Right atrium auricular region (tissue), 2 donors: Measurements from ENCODE around the gene ZNF536. TPM values are rescaled to one million over a fixed set of nuclear protein-coding genes. Genes with fewer than 3 reads are reported as not detected.
A peak's percentile ranks its signal among the peaks of the same experiment; 100 is the strongest.

Source experiments
- DNase-seq: peaks from one replicate; pipeline ENCODE4 v3.0.0-alpha.2; 2019; ENCODE audit warnings: low spot score
- H3K27ac ChIP-seq, 2 donors: fragments of 200-600 bp; sonication (generic); 1 replicate in 1 of 2; 2 replicates in 1 of 2; pipeline ENCODE4 v1.5.1; 2016 to 2019
- H3K27me3 ChIP-seq, 2 donors: fragments of 200-600 bp; sonication (generic); one replicate each; pipeline versions ENCODE4 v1.5.1 to v1.6.0; 2017 to 2019
- H3K36me3 ChIP-seq: fragments of 200-600 bp; sonication (generic); one replicate; pipeline ENCODE4 v1.5.1; 2016
- H3K4me1 ChIP-seq, 2 donors: fragments of 200-600 bp; sonication (generic); one replicate each; pipeline versions ENCODE4 v1.5.1 to v1.6.0; 2017 to 2019
- H3K4me3 ChIP-seq, 2 donors: fragments of 200-600 bp; sonication (generic); 1 replicate in 1 of 2; 2 replicates in 1 of 2; pipeline ENCODE4 v1.5.1; 2017 to 2019; ENCODE audit warnings: mild to moderate bottlenecking in 1 of 2, moderate library complexity in 1 of 2
- H3K9me3 ChIP-seq, 2 donors: fragments of 200-600 bp; sonication (generic); one replicate each; pipeline ENCODE4 v1.5.1; 2019
- CTCF ChIP-seq, 2 donors: fragments of 200-600 bp; sonication (generic); IDR thresholded peaks; one replicate each; pipeline ENCODE4 v1.5.1; 2019; ENCODE audit warnings: antibody characterized with exemption in 2 of 2
- total RNA-seq, 2 donors: library from RNA; depleted of rRNA; stranded (reverse); fragments of >200 nt; gene quantifications; one replicate each; pipeline ENCODE4 v1.1.0, GENCODE V29; 2016

Gene ZNF536
- total RNA-seq, 2 donors from 2014 or later, result 1.9 to 2.7 TPM

- Histone ChIP-seq H3K4me1 (peaks cover 0 to 15% of the 10 kb centered on the region in 2 donors), H3K27me3 (no peaks in the 10 kb centered on the region), H3K27ac (no peak overlapping the region), H3K4me3 (no peak overlapping the region), H3K36me3 (no peaks in the 10 kb centered on the region), H3K9me3 (no peaks in the 10 kb centered on the region)
- TF ChIP-seq CTCF (IDR thresholded peaks at IDR 0.05), result no peak
- DNase-seq, result peak; percentile 57
These were observed 15.3 kb downstream of the ZNF536 start for GRCh38 chr19:30387311-30388115.

GRCh38 chr19:30388327-30388726, 16.1 kb downstream of the ZNF536 start:
- H3K27ac ChIP-seq, result no peak overlapping the region
- peaks cover 0 to 15% of the 10 kb centered on the region in 2 donors for H3K4me1 ChIP-seq
- H3K4me3 ChIP-seq, result no peak overlapping the region
- no peaks in the 10 kb centered on the region for H3K36me3 ChIP-seq
- H3K9me3 ChIP-seq, result no peaks in the 10 kb centered on the region
- no peak for DNase-seq
- no peaks in the 10 kb centered on the region for H3K27me3 ChIP-seq
- TF ChIP-seq CTCF (IDR thresholded peaks at IDR 0.05), result no peak

- Histone ChIP-seq H3K4me1 (peaks cover 0 to 15% of the 10 kb centered on the region in 2 donors), H3K4me3 (no peak overlapping the region), H3K27ac (no peak overlapping the region), H3K9me3 (no peaks in the 10 kb centered on the region), H3K27me3 (no peaks in the 10 kb centered on the region), H3K36me3 (no peaks in the 10 kb centered on the region)
- TF ChIP-seq CTCF (IDR thresholded peaks at IDR 0.05), result no peak
- DNase-seq, result no peak
These were observed 16.6 kb downstream of the ZNF536 start for GRCh38 chr19:30388819-30389218.

- no peaks in the 10 kb centered on the region for H3K27me3 ChIP-seq
- DNase-seq, result peak; percentile 52
- TF ChIP-seq CTCF (IDR thresholded peaks at IDR 0.05), result no peak
- no peaks in the 10 kb centered on the region for H3K36me3 ChIP-seq
- no peaks in the 10 kb centered on the region for H3K9me3 ChIP-seq
- peaks cover 0 to 15% of the 10 kb centered on the region in 2 donors for H3K4me1 ChIP-seq
- no peak overlapping the region for H3K27ac ChIP-seq
- no peak overlapping the region for H3K4me3 ChIP-seq
These were observed 18.3 kb downstream of the ZNF536 start for GRCh38 chr19:30390356-30390988.

- no peak overlapping the region for H3K27ac ChIP-seq
- H3K36me3 ChIP-seq, result no peaks in the 10 kb centered on the region
- no peak for TF ChIP-seq CTCF (IDR thresholded peaks at IDR 0.05)
- H3K9me3 ChIP-seq, result no peaks in the 10 kb centered on the region
- DNase-seq, result peak; percentile 32
- H3K4me1 ChIP-seq, result peaks cover 0 to 15% of the 10 kb centered on the region in 2 donors
- no peaks in the 10 kb centered on the region for H3K27me3 ChIP-seq
- H3K4me3 ChIP-seq, result no peak overlapping the region
These were observed 18.9 kb downstream of the ZNF536 start for GRCh38 chr19:30391052-30391451.
